Measurements from ENCODE around the gene AQP5.
A peak's percentile ranks its signal among the peaks of the same experiment; 100 is the strongest.

Gene AQP5

GRCh38 chr12:49950273-49951251, 11.1 kb upstream of the AQP5 start, which contains the start of gene AQP2:
Gene AQP2 (plus strand): TSS chr12:49950737. CDS start chr12:49950831, 94 bp downstream.
- no peak for DNase-seq (ENCODE audit: low read depth, low spot score)

GRCh38 chr12:49951411-49952240, 10.0 kb upstream of the AQP5 start:
- DNase-seq (ENCODE audit: low read depth, low spot score) = no peak

- DNase-seq (ENCODE audit: low read depth, low spot score) = no peak
These were observed 9.1 kb upstream of the AQP5 start for GRCh38 chr12:49952391-49953055.

- DNase-seq (ENCODE audit: low read depth, low spot score) = no peak
These were observed 8.5 kb upstream of the AQP5 start for GRCh38 chr12:49953151-49953550.

GRCh38 chr12:49953961-49954846, 7.5 kb upstream of the AQP5 start:
- no peak for DNase-seq (ENCODE audit: low read depth, low spot score)

- no peak for DNase-seq (ENCODE audit: low read depth, low spot score)
These were observed 6.5 kb upstream of the AQP5 start for GRCh38 chr12:49954863-49955830.

GRCh38 chr12:49955899-49956662, 5.6 kb upstream of the AQP5 start:
- DNase-seq (ENCODE audit: low read depth, low spot score) = no peak

GRCh38 chr12:49956663-49957569, 4.8 kb upstream of the AQP5 start:
- DNase-seq (ENCODE audit: low read depth, low spot score) = no peak

- DNase-seq (ENCODE audit: low read depth, low spot score) = no peak
These were observed 4.1 kb upstream of the AQP5 start for GRCh38 chr12:49957570-49957967.

- peak; percentile 77 for DNase-seq (ENCODE audit: low read depth, low spot score)
These were observed 1.8 kb upstream of the AQP5 start for GRCh38 chr12:49959685-49960473.

GRCh38 chr12:49960474-49961110, 1.1 kb upstream of the AQP5 start:
- no peak for DNase-seq (ENCODE audit: low read depth, low spot score)

GRCh38 chr12:49961993-49962764, 507 bp downstream of the AQP5 start:
- no peak for DNase-seq (ENCODE audit: low read depth, low spot score)

GRCh38 chr12:49962861-49963765, 1.4 kb downstream of the AQP5 start:
- no peak for DNase-seq (ENCODE audit: low read depth, low spot score)

- no peak for DNase-seq (ENCODE audit: low read depth, low spot score)
These were observed 2.5 kb downstream of the AQP5 start for GRCh38 chr12:49963976-49964815.

Data from iPS DF 19.7 (cell line).